Measurements from ENCODE around the gene GREM1. TPM values are rescaled to one million over a fixed set of nuclear protein-coding genes. Genes with fewer than 3 reads are reported as not detected.

Gene GREM1
- total and polyA plus RNA-seq, 2 of the 4 experiments (the other 2 are of a cell fraction) = 848 to 852 TPM

DNA sequence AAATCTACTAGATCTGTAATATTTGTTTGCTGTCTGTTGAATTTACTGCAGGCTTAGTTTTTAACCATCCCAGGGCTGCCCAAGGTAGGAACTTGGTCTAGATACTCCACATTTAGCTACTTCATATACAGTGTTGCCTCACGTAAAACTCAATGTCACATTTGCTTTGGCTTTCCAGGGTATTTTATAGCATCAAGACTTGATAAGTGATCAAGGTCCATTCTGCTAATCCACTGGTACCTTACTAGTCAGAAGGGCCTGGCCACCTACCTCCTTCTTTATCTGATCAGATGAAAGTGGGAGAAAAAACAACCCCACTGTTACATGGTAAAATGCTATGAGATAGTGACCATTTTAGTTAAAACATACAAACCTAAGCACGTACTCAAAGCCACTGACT, 25.5 kb upstream of the GREM1 start:
- H3K23ac ChIP-seq (ENCODE audit: low read depth, low read length) = no peak overlapping the region
- no peaks in the 10 kb centered on the region for H3K36me3 ChIP-seq (ENCODE audit: control insufficient read depth, insufficient read depth, low read length)
- H3K4me2 ChIP-seq (ENCODE audit: low read depth, low read length) = no peak overlapping the region
- H2AFZ ChIP-seq (replicated peaks; ENCODE audit: low read length, poor library complexity) = no peak overlapping the region
- H3K9me3 ChIP-seq (ENCODE audit: control insufficient read depth, insufficient read depth, low read length) = no peaks in the 10 kb centered on the region
- H3K27me3 ChIP-seq (ENCODE audit: control insufficient read depth, insufficient read depth, low read length) = no peaks in the 10 kb centered on the region; the same call in 1 of the 2 replicates
- H3K4ac ChIP-seq (ENCODE audit: low read depth, low read length) = no peak overlapping the region
- no peaks in the 10 kb centered on the region for H3K79me1 ChIP-seq (ENCODE audit: low read depth in 1 of 2, low read length in 2 of 2)
- POLR2A ChIA-PET (ENCODE audit: unreplicated experiment) = no interaction called here
- no peak overlapping the region for H3K18ac ChIP-seq (ENCODE audit: low read depth, low read length)
- no peak overlapping the region for H3K27ac ChIP-seq (ENCODE audit: insufficient read depth, low read length)
- in situ Hi-C loops (cut with MboI; ENCODE audit: low sequenced_read_pairs) = no loop called here
- H2BK120ac ChIP-seq (ENCODE audit: low read depth, low read length) = no peak overlapping the region
- no peak overlapping the region for H3K56ac ChIP-seq (ENCODE audit: extremely low read depth, insufficient read depth, low read length)
- H2BK5ac ChIP-seq (ENCODE audit: low read depth, low read length, poor library complexity, severe bottlenecking) = no peak overlapping the region
- TF ChIP-seq RFX5 (IDR thresholded peaks at IDR 0.05; ENCODE audit: low read depth, low read length) (no peak), CHD1 (IDR thresholded peaks at IDR 0.05; ENCODE audit: low read depth, low read length) (no peak), BHLHE40 (IDR thresholded peaks at IDR 0.05; ENCODE audit: low read depth, low read length) (no peak), MXI1 (IDR thresholded peaks at IDR 0.05; ENCODE audit: borderline replicate concordance, low read depth, low read length) (no peak), RAD21 (IDR thresholded peaks at IDR 0.05; ENCODE audit: low read length) (no peak), SMC3 (IDR thresholded peaks at IDR 0.05; ENCODE audit: low read depth, low read length) (no peak), POLR2A (IDR thresholded peaks at IDR 0.05; ENCODE audit: low read depth, low read length) (no peak), RCOR1 (IDR thresholded peaks at IDR 0.05; ENCODE audit: insufficient replicate concordance, low read length) (no peak), MAZ (IDR thresholded peaks at IDR 0.05; ENCODE audit: borderline replicate concordance, low read depth, low read length) (no peak), NFE2L2 (IDR thresholded peaks at IDR 0.05; ENCODE audit: low read depth, low read length) (no peak), CEBPB (IDR thresholded peaks at IDR 0.05; ENCODE audit: low read depth, low read length) (no peak), FOS (IDR thresholded peaks at IDR 0.05; ENCODE audit: low read depth, low read length) (no peak), MAFK (IDR thresholded peaks at IDR 0.05; ENCODE audit: low read depth, low read length) (no peak)
- TF ChIP-seq, protein P1, sequence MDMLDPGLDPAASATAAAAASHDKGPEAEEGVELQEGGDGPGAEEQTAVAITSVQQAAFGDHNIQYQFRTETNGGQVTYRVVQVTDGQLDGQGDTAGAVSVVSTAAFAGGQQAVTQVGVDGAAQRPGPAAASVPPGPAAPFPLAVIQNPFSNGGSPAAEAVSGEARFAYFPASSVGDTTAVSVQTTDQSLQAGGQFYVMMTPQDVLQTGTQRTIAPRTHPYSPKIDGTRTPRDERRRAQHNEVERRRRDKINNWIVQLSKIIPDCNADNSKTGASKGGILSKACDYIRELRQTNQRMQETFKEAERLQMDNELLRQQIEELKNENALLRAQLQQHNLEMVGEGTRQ (IDR thresholded peaks at IDR 0.05; ENCODE audit: low read depth, low read length) = no peak
- TF ChIP-seq, protein P2, sequence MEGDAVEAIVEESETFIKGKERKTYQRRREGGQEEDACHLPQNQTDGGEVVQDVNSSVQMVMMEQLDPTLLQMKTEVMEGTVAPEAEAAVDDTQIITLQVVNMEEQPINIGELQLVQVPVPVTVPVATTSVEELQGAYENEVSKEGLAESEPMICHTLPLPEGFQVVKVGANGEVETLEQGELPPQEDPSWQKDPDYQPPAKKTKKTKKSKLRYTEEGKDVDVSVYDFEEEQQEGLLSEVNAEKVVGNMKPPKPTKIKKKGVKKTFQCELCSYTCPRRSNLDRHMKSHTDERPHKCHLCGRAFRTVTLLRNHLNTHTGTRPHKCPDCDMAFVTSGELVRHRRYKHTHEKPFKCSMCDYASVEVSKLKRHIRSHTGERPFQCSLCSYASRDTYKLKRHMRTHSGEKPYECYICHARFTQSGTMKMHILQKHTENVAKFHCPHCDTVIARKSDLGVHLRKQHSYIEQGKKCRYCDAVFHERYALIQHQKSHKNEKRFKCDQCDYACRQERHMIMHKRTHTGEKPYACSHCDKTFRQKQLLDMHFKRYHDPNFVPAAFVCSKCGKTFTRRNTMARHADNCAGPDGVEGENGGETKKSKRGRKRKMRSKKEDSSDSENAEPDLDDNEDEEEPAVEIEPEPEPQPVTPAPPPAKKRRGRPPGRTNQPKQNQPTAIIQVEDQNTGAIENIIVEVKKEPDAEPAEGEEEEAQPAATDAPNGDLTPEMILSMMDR (conservative IDR thresholded peaks at IDR 0.05; ENCODE audit: low read depth, low read length) = no peak
- TF ChIP-seq, protein P3, sequence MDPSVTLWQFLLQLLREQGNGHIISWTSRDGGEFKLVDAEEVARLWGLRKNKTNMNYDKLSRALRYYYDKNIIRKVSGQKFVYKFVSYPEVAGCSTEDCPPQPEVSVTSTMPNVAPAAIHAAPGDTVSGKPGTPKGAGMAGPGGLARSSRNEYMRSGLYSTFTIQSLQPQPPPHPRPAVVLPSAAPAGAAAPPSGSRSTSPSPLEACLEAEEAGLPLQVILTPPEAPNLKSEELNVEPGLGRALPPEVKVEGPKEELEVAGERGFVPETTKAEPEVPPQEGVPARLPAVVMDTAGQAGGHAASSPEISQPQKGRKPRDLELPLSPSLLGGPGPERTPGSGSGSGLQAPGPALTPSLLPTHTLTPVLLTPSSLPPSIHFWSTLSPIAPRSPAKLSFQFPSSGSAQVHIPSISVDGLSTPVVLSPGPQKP (IDR thresholded peaks at IDR 0.05; ENCODE audit: borderline replicate concordance, low read depth, low read length) = no peak
- no CpG with 5 or more reads among the region's 2 CpGs for WGBS, 2 experiments (ENCODE audit: extremely low coverage in 2 of 2, insufficient read length in 1 of 2)
- CTCF ChIA-PET = no interaction called here
- dilution Hi-C loops (cut with HindIII; ENCODE audit: low sequenced_read_pairs, unreplicated experiment) = no loop called here
- H4K20me1 ChIP-seq (ENCODE audit: insufficient read depth, low read length) = no peaks in the 10 kb centered on the region
- no peak overlapping the region for H3K14ac ChIP-seq (replicated peaks; ENCODE audit: low read depth, low read length)
- H3K9ac ChIP-seq (ENCODE audit: low read depth, low read length) = no peak overlapping the region
- intact Hi-C loops (cut with micrococcal nuclease) = no loop called here
- peaks cover 9% of the 10 kb centered on the region; the same call in 1 of the 2 replicates for H3K4me1 ChIP-seq (ENCODE audit: control insufficient read depth, insufficient read depth, low read length)
- ATAC-seq (ENCODE audit: low read depth) (no peak), DNase-seq (no peak)
- no peak overlapping the region for H2AK9ac ChIP-seq (replicated peaks; ENCODE audit: low read depth, low read length, poor library complexity)
- peaks cover 5% of the 10 kb centered on the region for H3K9me1 ChIP-seq (ENCODE audit: insufficient read depth, low read length)
- no peak overlapping the region for H2AK5ac ChIP-seq (ENCODE audit: low read depth, low read length)
- no peak overlapping the region for H2BK20ac ChIP-seq (ENCODE audit: low read depth, low read length)
- H4K5ac ChIP-seq (ENCODE audit: low read depth, low read length) = no peak overlapping the region
- no TSS peak for BruUV-seq (replicated peaks)
- no peak overlapping the region for H3K4me3 ChIP-seq (ENCODE audit: insufficient read depth, low read depth, low read length)
- no peak overlapping the region for H4K8ac ChIP-seq (ENCODE audit: low read depth in 2 of 2, low read length in 2 of 2)
- H4K91ac ChIP-seq (ENCODE audit: insufficient read depth, low read depth, low read length) = no peak overlapping the region
- H2BK15ac ChIP-seq (ENCODE audit: low read depth, low read length) = no peak overlapping the region
